Ishikawa (cell line): Measurements from ENCODE around the gene MOBP.

Experiments used
- CEBPB ChIP-seq: IDR thresholded peaks from 2 replicates; pipeline ENCODE4 v1.6.1; 2012
- CREB1 ChIP-seq: IDR thresholded peaks from 2 replicates; pipeline ENCODE4 v1.6.1; 2012; ENCODE audit warnings: low read depth
- EGR1 ChIP-seq: IDR thresholded peaks from 2 replicates; pipeline ENCODE4 v1.6.1; 2012
- EP300 ChIP-seq: IDR thresholded peaks from 2 replicates; pipeline ENCODE4 v1.6.1; 2012; ENCODE audit warnings: borderline replicate concordance
- FOXM1 ChIP-seq: IDR thresholded peaks from 2 replicates; pipeline ENCODE4 v1.6.1; 2012; ENCODE audit warnings: low read depth, borderline replicate concordance
- MAX ChIP-seq: IDR thresholded peaks from 2 replicates; pipeline ENCODE4 v1.6.1; 2012
- NFIC ChIP-seq: IDR thresholded peaks from 2 replicates; pipeline ENCODE4 v1.6.1; 2012
- RAD21 ChIP-seq: IDR thresholded peaks from 2 replicates; pipeline ENCODE4 v1.6.1; 2012; ENCODE audit warnings: low read depth
- REST ChIP-seq: IDR thresholded peaks from 2 replicates; pipeline ENCODE4 v1.6.1; 2012; ENCODE audit warnings: low read depth, mild to moderate bottlenecking
- TAF1 ChIP-seq: IDR thresholded peaks from 2 replicates; pipeline ENCODE4 v1.6.1; 2012; ENCODE audit warnings: low read depth, mild to moderate bottlenecking
- TEAD4 ChIP-seq: IDR thresholded peaks from 2 replicates; pipeline ENCODE4 v1.6.1; 2012
- USF1 ChIP-seq: IDR thresholded peaks from 2 replicates; pipeline ENCODE4 v1.6.1; 2012
- YY1 ChIP-seq: IDR thresholded peaks from 2 replicates; pipeline ENCODE4 v1.6.1; 2012; ENCODE audit warnings: low read depth
- ZBTB7A ChIP-seq: IDR thresholded peaks from 2 replicates; pipeline ENCODE4 v1.6.1; 2012; ENCODE audit warnings: low read depth

Gene MOBP

DNA sequence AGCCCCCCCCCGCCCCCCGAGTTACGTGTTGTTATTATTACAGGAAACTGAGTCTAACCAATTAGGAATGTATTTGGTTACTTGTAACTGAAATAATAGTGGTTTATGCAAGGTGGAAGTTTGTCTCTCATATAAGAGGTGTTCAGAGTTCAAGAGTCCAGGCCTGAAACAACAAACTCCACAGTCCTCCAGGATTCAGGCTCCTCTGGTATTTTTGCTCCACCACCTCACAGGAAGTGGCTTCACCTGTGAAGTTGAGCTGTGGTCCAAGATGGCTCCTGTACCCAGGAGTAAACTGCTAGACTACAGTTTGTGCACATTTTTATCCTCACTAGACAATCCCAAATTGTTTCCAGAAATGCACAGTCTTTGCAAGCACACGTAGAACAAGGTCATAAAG lies 27.3 kb downstream of the MOBP start:
- no peak for TF ChIP-seq TEAD4
- no peak for TF ChIP-seq MAX
- TF ChIP-seq FOXM1: no peak
- no peak for TF ChIP-seq CREB1
- no peak for TF ChIP-seq ZBTB7A
- TF ChIP-seq RAD21: no peak
- no peak for TF ChIP-seq TAF1
- TF ChIP-seq YY1: no peak
- TF ChIP-seq USF1: no peak
- TF ChIP-seq REST: no peak
- no peak for TF ChIP-seq NFIC
- no peak for TF ChIP-seq CEBPB

DNA sequence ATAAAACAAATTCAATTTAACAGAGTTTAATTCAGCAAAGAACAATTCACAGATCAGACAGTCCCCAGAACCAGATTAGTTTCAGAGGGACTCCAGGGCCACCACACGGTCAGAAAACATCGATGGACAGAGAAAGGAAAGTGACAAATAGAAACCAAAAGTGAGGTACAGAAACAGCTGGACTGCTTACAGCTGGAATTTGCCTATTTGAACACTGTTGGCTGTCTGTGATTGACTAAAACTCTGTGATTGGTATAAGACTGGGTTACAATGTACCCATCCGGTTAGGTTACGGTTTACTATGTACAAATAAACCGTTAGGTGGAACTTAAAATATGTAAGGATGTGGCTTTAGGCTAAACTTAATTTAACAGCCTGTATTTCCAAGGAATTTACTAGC lies 30.3 kb downstream of the MOBP start:
- TF ChIP-seq YY1: no peak
- TF ChIP-seq REST: no peak
- TF ChIP-seq NFIC: no peak
- no peak for TF ChIP-seq RAD21
- no peak for TF ChIP-seq EGR1
- TF ChIP-seq ZBTB7A: no peak
- TF ChIP-seq EP300: no peak
- TF ChIP-seq FOXM1: no peak

DNA sequence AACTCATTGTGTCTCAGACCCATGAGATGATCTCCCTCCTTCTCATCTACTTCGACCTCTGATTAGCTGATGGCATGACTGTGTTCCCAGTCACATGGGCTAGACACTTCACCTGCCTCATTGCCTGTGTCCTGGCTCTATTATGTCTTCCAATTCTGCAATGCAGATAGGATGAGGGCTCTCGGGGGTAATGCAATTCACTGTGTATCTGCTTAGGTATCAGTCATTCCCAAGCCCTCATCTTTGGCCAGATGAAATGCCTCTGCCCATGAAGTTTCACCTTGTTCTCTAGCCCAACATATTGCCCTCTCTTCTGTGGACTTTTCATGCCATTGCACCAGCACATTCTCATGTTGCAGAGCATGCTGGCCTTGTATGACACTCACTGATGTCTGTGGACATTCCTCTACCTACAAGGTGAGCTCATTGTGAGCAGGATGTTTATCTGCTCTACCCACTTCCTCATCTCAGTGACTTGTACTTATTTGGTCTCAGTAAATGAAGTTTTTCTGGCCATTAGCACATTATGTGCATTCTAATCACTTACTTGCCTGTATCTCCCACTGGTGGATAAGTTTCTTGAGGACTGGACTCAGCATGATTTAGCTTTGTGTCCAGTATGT lies 32.3 kb downstream of the MOBP start:
- TF ChIP-seq CREB1: no peak
- TF ChIP-seq NFIC: no peak
- TF ChIP-seq CEBPB: no peak

GRCh38 chr3:39501059-39501458 lies 33.6 kb downstream of the MOBP start:
- TF ChIP-seq CREB1: no peak
- no peak for TF ChIP-seq ZBTB7A
- TF ChIP-seq USF1: no peak
- no peak for TF ChIP-seq YY1
- no peak for TF ChIP-seq EP300

DNA sequence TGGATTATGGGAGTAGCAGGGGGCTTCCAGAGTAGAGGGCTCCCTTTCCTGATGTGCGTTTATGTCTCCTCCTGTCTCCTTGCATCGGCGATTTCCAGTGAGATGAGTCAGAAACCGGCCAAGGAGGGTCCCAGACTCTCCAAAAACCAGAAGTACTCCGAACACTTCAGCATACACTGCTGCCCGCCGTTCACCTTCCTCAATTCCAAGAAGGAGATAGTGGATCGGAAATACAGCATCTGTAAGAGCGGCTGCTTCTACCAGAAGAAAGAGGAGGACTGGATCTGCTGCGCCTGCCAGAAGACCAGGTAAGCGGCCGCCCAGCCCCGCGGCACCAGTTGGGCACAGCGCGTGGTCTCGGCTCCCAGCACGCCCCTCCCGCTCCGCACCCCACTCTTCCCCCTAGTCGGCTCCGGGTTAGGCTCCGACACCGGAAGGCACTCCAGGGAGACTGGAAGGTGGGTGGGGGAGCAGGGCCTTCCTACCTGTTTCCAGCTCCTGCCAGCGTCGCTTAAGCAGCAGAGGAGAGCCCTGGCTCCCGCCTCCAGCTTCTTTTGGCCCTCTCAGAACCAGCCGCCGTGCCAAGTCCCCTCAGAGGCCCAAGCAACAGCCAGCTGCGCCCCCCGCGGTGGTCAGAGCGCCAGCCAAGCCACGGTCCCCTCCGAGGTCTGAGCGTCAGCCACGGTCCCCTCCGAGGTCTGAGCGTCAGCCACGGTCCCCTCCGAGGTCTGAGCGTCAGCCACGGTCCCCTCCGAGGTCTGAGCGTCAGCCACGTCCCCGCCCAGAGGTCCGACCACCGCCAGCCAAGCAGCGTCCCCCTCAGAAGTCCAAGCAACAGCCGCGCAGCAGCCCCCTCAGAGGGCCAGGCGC lies 34.7 kb downstream of the MOBP start:
- TF ChIP-seq USF1 (no peak), ZBTB7A (no peak), TEAD4 (no peak), MAX (no peak), NFIC (no peak), CREB1 (no peak), RAD21 (no peak), EGR1 (no peak)

DNA sequence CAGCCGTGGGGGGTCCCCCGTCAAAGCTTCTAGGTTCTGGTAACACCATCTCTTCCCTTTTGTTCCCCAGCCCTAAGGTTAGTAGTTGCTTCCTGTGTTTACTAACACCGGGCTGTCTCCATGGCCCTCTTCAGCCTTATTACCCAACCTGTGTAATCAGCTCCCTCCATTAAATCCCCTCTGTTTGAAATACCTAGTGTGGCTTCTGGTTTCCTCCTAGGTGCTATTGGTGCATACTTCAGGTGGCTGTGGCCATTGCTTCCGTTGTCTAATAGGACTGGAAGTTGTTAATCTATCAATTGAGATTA lies 35.3 kb downstream of the MOBP start:
- TF ChIP-seq RAD21 (no peak), YY1 (no peak), CEBPB (no peak), USF1 (no peak), TAF1 (no peak), MAX (no peak), FOXM1 (no peak), EGR1 (no peak), NFIC (no peak), EP300 (no peak), ZBTB7A (no peak)
